Measurements from ENCODE around the gene WASL.

Gene WASL

GRCh38 chr7:123763191-123763661 lies 14.4 kb upstream of the WASL start:
- no peaks in the 10 kb centered on the region for H3K27me3 ChIP-seq (ENCODE audit: insufficient read depth, low read length)

DNA sequence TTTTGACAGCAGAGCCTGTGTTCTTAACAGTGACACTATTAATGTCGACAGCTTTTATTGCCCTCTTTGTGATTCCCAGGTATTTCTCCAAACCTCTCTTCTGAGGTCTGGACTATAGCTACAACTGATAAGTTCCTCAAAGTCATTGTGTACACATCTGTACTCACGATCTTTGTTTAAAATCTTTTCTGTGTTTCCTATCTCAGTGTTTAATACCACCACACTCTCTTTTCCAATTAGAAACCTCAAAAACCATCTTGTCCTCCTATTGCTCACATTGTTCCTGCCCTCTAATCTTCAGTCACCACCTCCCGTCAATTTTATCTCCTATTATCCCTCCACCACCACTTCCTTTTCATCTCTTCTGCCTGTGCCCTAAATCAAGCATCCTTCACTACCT lies 12.9 kb upstream of the WASL start:
- H2AFZ ChIP-seq (ENCODE audit: low read length) = no peak overlapping the region

More at GRCh38 chr7:123763191-123763661, 14.4 kb upstream of the WASL start:
- no peak overlapping the region for H2AFZ ChIP-seq (ENCODE audit: low read length)
- no peaks in the 10 kb centered on the region for H3K4me1 ChIP-seq (ENCODE audit: insufficient read depth, low read length, severe bottlenecking)
- H3K9ac ChIP-seq (ENCODE audit: low read length) = no peak overlapping the region
- H3K4me3 ChIP-seq (ENCODE audit: low read depth, low read length, poor library complexity, severe bottlenecking) = no peak overlapping the region
- TF ChIP-seq EZH2 (IDR thresholded peaks at IDR 0.05; ENCODE audit: borderline replicate concordance, low read length) = no peak
- no peaks in the 10 kb centered on the region for H3K36me3 ChIP-seq (ENCODE audit: insufficient read depth, low read length)
- H3F3A ChIP-seq (ENCODE audit: insufficient read depth, low read length) = no peaks in the 10 kb centered on the region
- H3K79me2 ChIP-seq (ENCODE audit: insufficient read depth, low read length) = no peaks in the 10 kb centered on the region
- no peak overlapping the region for H3K4me2 ChIP-seq (ENCODE audit: low read length)
- H3K9me3 ChIP-seq (ENCODE audit: low read length) = 0 out of 2 replicates have a peak, but pooled peaks cover 4% of the 10 kb centered on the region
- H3K27ac ChIP-seq (ENCODE audit: low read depth, low read length, poor library complexity, severe bottlenecking) = no peak overlapping the region
- H3K9me2 ChIP-seq (ENCODE audit: low read depth, low read length) = no peaks in the 10 kb centered on the region
- H4K20me1 ChIP-seq (ENCODE audit: insufficient read depth, low read length) = no peaks in the 10 kb centered on the region

GRCh38 chr7:123757095-123757494 lies 8.3 kb upstream of the WASL start:
- Histone ChIP-seq H3K4me2 (ENCODE audit: low read length) (no peak overlapping the region), H3K4me1 (ENCODE audit: insufficient read depth, low read length, severe bottlenecking) (no peaks in the 10 kb centered on the region), H4K20me1 (ENCODE audit: insufficient read depth, low read length) (no peaks in the 10 kb centered on the region), H3K9me2 (ENCODE audit: low read depth, low read length) (no peaks in the 10 kb centered on the region), H3K27ac (ENCODE audit: low read depth, low read length, poor library complexity, severe bottlenecking) (no peak overlapping the region), H3F3A (ENCODE audit: insufficient read depth, low read length) (peaks cover 4% of the 10 kb centered on the region; the same call in 1 of the 2 replicates), H3K36me3 (ENCODE audit: insufficient read depth, low read length) (no peaks in the 10 kb centered on the region), H3K9me3 (ENCODE audit: low read length) (0 out of 2 replicates have a peak, but pooled peaks cover 3% of the 10 kb centered on the region), H3K27me3 (ENCODE audit: insufficient read depth, low read length) (no peaks in the 10 kb centered on the region), H3K9ac (ENCODE audit: low read length) (no peak overlapping the region), H3K4me3 (ENCODE audit: low read depth, low read length, poor library complexity, severe bottlenecking) (no peak overlapping the region), H3K79me2 (ENCODE audit: insufficient read depth, low read length) (no peaks in the 10 kb centered on the region), H2AFZ (ENCODE audit: low read length) (no peak overlapping the region)
- no peak for TF ChIP-seq CTCF (IDR thresholded peaks at IDR 0.05; ENCODE audit: low read length)
- no peak for TF ChIP-seq EZH2 (IDR thresholded peaks at IDR 0.05; ENCODE audit: borderline replicate concordance, low read length)

More for the DNA sequence above, 12.9 kb upstream of the WASL start:
- no peak overlapping the region for H3K4me3 ChIP-seq (ENCODE audit: low read depth, low read length, poor library complexity, severe bottlenecking)
- no peaks in the 10 kb centered on the region for H3K9me2 ChIP-seq (ENCODE audit: low read depth, low read length)
- no peak overlapping the region for H3K27ac ChIP-seq (ENCODE audit: low read depth, low read length, poor library complexity, severe bottlenecking)
- no peaks in the 10 kb centered on the region for H3K4me1 ChIP-seq (ENCODE audit: insufficient read depth, low read length, severe bottlenecking)
- H4K20me1 ChIP-seq (ENCODE audit: insufficient read depth, low read length) = no peaks in the 10 kb centered on the region
- H3K27me3 ChIP-seq (ENCODE audit: insufficient read depth, low read length) = no peaks in the 10 kb centered on the region
- 0 out of 2 replicates have a peak, but pooled peaks cover 4% of the 10 kb centered on the region for H3K9me3 ChIP-seq (ENCODE audit: low read length)
- no peaks in the 10 kb centered on the region for H3K36me3 ChIP-seq (ENCODE audit: insufficient read depth, low read length)
- no peak overlapping the region for H3K9ac ChIP-seq (ENCODE audit: low read length)
- no peak overlapping the region for H3K4me2 ChIP-seq (ENCODE audit: low read length)
- H3K79me2 ChIP-seq (ENCODE audit: insufficient read depth, low read length) = no peaks in the 10 kb centered on the region
- H3F3A ChIP-seq (ENCODE audit: insufficient read depth, low read length) = no peaks in the 10 kb centered on the region
- TF ChIP-seq CTCF (IDR thresholded peaks at IDR 0.05; ENCODE audit: low read length) (no peak), EZH2 (IDR thresholded peaks at IDR 0.05; ENCODE audit: borderline replicate concordance, low read length) (no peak)

GRCh38 chr7:123755338-123755737 lies 6.5 kb upstream of the WASL start:
- Histone ChIP-seq H4K20me1 (ENCODE audit: insufficient read depth, low read length) (no peaks in the 10 kb centered on the region), H3K9me2 (ENCODE audit: low read depth, low read length) (no peaks in the 10 kb centered on the region), H3K9me3 (ENCODE audit: low read length) (no peaks in the 10 kb centered on the region), H3K4me3 (ENCODE audit: low read depth, low read length, poor library complexity, severe bottlenecking) (no peak overlapping the region), H3K4me1 (ENCODE audit: insufficient read depth, low read length, severe bottlenecking) (peaks cover 4% of the 10 kb centered on the region), H3K9ac (ENCODE audit: low read length) (no peak overlapping the region), H3K4me2 (ENCODE audit: low read length) (no peak overlapping the region), H3K36me3 (ENCODE audit: insufficient read depth, low read length) (no peaks in the 10 kb centered on the region), H3K79me2 (ENCODE audit: insufficient read depth, low read length) (no peaks in the 10 kb centered on the region), H2AFZ (ENCODE audit: low read length) (no peak overlapping the region), H3K27me3 (ENCODE audit: insufficient read depth, low read length) (no peaks in the 10 kb centered on the region), H3F3A (ENCODE audit: insufficient read depth, low read length) (peaks cover 4% of the 10 kb centered on the region; the same call in 1 of the 2 replicates), H3K27ac (ENCODE audit: low read depth, low read length, poor library complexity, severe bottlenecking) (no peak overlapping the region)
- TF ChIP-seq EZH2 (IDR thresholded peaks at IDR 0.05; ENCODE audit: borderline replicate concordance, low read length) (no peak), CTCF (IDR thresholded peaks at IDR 0.05; ENCODE audit: low read length) (no peak)
